SK-MEL-5 (cell line): ENCODE results near the gene SAP30L. TPM values are rescaled to one million over a fixed set of nuclear protein-coding genes. Genes with fewer than 3 reads are reported as not detected.

Experiments
- DNase-seq: peaks from one replicate; pipeline ENCODE4 v3.0.0-alpha.2; 2016; ENCODE audit warnings: low read depth, low spot score
- in situ Hi-C: cut with HindIII; loops from 2 replicates; pipeline ENCODE4 v1.10.0; 2016; ENCODE audit warnings: low sequenced_read_pairs, high pct_unique_total_duplicates, low pct_unique_long_range_greater_than_20kb
- total RNA-seq: library from RNA; depleted of rRNA; stranded (reverse); fragments of >200 nt; shearing (Covaris generic); gene quantifications from 2 replicates; pipeline ENCODE4 v1.2.3, GENCODE V29; 2014

SAP30L gene
- total RNA-seq, 1 experiment from 2014 or later: 21.1 TPM

GRCh38 chr5:154412316-154412715, 33.5 kb upstream of the SAP30L start:
- DNase-seq: no peak
- in situ Hi-C loops: no loop called here

- in situ Hi-C loops: no loop called here
- DNase-seq: no peak
These were observed 32.9 kb upstream of the SAP30L start for GRCh38 chr5:154412925-154413324.

- in situ Hi-C loops: no loop called here
- DNase-seq: no peak
These were observed 30.7 kb upstream of the SAP30L start for GRCh38 chr5:154415114-154415513.

GRCh38 chr5:154418344-154418820, 27.4 kb upstream of the SAP30L start:
- DNase-seq: no peak
- in situ Hi-C loops: no loop called here

GRCh38 chr5:154419236-154419635, 26.6 kb upstream of the SAP30L start:
- no peak for DNase-seq
- in situ Hi-C loops: no loop called here

GRCh38 chr5:154421868-154422267, 23.9 kb upstream of the SAP30L start:
- in situ Hi-C loops: no loop called here
- peak; percentile 54 for DNase-seq

GRCh38 chr5:154422298-154422697, 23.5 kb upstream of the SAP30L start:
- in situ Hi-C loops: no loop called here
- no peak for DNase-seq

- no peak for DNase-seq
- in situ Hi-C loops: no loop called here
These were observed 17.6 kb upstream of the SAP30L start for GRCh38 chr5:154428208-154428607.

- DNase-seq: no peak
- in situ Hi-C loops: no loop called here
These were observed 16.5 kb upstream of the SAP30L start for GRCh38 chr5:154429341-154429740.

GRCh38 chr5:154430466-154430865, 15.3 kb upstream of the SAP30L start:
- in situ Hi-C loops: no loop called here

GRCh38 chr5:154430961-154431630, 14.7 kb upstream of the SAP30L start:
- in situ Hi-C loops: no loop called here
- DNase-seq: no peak

More at GRCh38 chr5:154430466-154430865, 15.3 kb upstream of the SAP30L start:
- DNase-seq: no peak

GRCh38 chr5:154435226-154435625, 10.6 kb upstream of the SAP30L start:
- no peak for DNase-seq
- in situ Hi-C loops: no loop called here

- in situ Hi-C loops: no loop called here
- DNase-seq: no peak
These were observed 8.4 kb upstream of the SAP30L start for GRCh38 chr5:154437281-154437965.

- in situ Hi-C loops: no loop called here
- no peak for DNase-seq
These were observed 5.3 kb upstream of the SAP30L start for GRCh38 chr5:154440540-154440939.

GRCh38 chr5:154442801-154443200, 3.0 kb upstream of the SAP30L start:
- in situ Hi-C loops: no loop called here
- no peak for DNase-seq

GRCh38 chr5:154444556-154445421, 1.0 kb upstream of the SAP30L start:
- in situ Hi-C loops: no loop called here
- DNase-seq: no peak

- in situ Hi-C loops: no loop called here
- peak; percentile 17 for DNase-seq
These were observed 645 bp downstream of the SAP30L start for GRCh38 chr5:154446195-154447088.
